Measurements from ENCODE around the gene SLC25A41. TPM values are rescaled to one million over a fixed set of nuclear protein-coding genes. Genes with fewer than 3 reads are reported as not detected.

SLC25A41 gene
- polyA plus RNA-seq = 3.8 and 4.2 TPM in 2 replicates
- polyA minus RNA-seq = 1.2 and 1.5 TPM in 2 replicates

DNA sequence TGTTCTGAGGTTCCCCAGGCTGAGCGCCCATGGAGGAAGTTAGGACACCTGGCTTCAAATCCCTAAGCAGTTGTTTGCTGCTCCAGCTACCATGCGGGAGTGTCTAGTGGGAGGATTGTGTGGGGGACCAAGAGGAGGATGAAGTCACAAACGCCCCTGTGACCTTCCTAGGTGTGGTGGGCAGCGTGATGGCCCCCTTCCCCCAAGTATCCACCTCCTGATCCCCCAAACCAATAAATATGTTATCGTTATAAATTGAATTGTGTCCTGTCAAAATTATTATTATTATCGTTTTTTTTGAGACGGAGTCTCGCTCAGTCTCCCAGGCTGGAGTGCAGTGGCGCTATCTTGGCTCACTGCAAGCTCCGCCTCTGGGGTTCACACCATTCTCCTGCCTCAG is at the start of gene SLC25A41:
TSS of gene SLC25A41 (minus strand) at position 101 of the 400 bp plus-strand sequence. CDS start at position 31, 70 bp downstream.
- Histone ChIP-seq H3K4me2 (ENCODE audit: low read length) (no peak within 1 kb of the TSS), H3K9ac (ENCODE audit: low read length) (no peak within 1 kb of the TSS), H3K9me3 (ENCODE audit: low read length) (no peaks in the 10 kb centered on the region), H3F3A (ENCODE audit: insufficient read depth, low read length, poor library complexity, severe bottlenecking) (no peaks in the 10 kb centered on the region), H3K4me3 (ENCODE audit: low read length) (no peak within 1 kb of the TSS), H3K9me2 (ENCODE audit: insufficient read depth, low read length) (no peaks in the 10 kb centered on the region), H3K27ac (ENCODE audit: low read length) (no peak within 1 kb of the TSS), H3K27me3 (ENCODE audit: insufficient read depth, low read depth, low read length) (no peaks in the 10 kb centered on the region), H2AFZ (ENCODE audit: low read depth, low read length) (no peak within 1 kb of the TSS), H3K36me3 (ENCODE audit: insufficient read depth, low read length) (no peaks in the 10 kb centered on the region), H4K20me1 (ENCODE audit: insufficient read depth) (no peaks in the 10 kb centered on the region), H3K79me2 (replicated peaks; ENCODE audit: insufficient read depth, low read length) (no peaks in the 10 kb centered on the region)
- TF ChIP-seq EZH2 (IDR thresholded peaks at IDR 0.05; ENCODE audit: borderline replicate concordance, insufficient read depth, low read length, poor library complexity, severe bottlenecking) = no peak

DNA sequence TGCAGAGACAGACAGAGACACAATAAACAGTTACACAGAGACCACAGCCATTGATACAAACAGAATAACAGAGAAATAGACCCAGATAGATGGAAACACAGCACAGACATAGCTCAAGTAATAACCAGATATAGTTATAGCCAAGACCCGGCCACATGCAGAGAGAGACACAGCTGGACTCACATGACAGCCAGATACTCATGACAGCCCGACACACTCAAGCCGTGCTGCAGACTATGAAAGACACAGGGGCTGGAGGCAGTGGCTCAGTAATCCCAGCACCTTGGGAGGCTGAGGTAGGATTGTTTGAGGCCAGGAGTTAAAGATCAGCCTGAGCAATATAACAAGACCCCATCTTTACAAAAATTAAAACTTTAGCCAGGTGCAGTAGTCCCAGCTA is 49.7 kb upstream of the SLC25A41 start:
- no peak overlapping the region for H3K27ac ChIP-seq (ENCODE audit: low read length)
- no peak overlapping the region for H3K4me3 ChIP-seq (ENCODE audit: low read length)
- no peaks in the 10 kb centered on the region for H3K9me3 ChIP-seq (ENCODE audit: low read length)
- no peak overlapping the region for H3K4me2 ChIP-seq (ENCODE audit: low read length)
- TF ChIP-seq, protein P1, sequence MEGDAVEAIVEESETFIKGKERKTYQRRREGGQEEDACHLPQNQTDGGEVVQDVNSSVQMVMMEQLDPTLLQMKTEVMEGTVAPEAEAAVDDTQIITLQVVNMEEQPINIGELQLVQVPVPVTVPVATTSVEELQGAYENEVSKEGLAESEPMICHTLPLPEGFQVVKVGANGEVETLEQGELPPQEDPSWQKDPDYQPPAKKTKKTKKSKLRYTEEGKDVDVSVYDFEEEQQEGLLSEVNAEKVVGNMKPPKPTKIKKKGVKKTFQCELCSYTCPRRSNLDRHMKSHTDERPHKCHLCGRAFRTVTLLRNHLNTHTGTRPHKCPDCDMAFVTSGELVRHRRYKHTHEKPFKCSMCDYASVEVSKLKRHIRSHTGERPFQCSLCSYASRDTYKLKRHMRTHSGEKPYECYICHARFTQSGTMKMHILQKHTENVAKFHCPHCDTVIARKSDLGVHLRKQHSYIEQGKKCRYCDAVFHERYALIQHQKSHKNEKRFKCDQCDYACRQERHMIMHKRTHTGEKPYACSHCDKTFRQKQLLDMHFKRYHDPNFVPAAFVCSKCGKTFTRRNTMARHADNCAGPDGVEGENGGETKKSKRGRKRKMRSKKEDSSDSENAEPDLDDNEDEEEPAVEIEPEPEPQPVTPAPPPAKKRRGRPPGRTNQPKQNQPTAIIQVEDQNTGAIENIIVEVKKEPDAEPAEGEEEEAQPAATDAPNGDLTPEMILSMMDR (IDR thresholded peaks at IDR 0.05; ENCODE audit: poor library complexity, severe bottlenecking) = no peak
- TF ChIP-seq SMC3 (conservative IDR thresholded peaks at IDR 0.05; ENCODE audit: poor library complexity) = no peak
- peak; percentile 33 for TF ChIP-seq POLR2AphosphoS5 (IDR thresholded peaks at IDR 0.05)
- TF ChIP-seq EP300 (conservative IDR thresholded peaks at IDR 0.05; ENCODE audit: poor library complexity, severe bottlenecking) = no peak
- no peak for TF ChIP-seq EZH2 (IDR thresholded peaks at IDR 0.05; ENCODE audit: borderline replicate concordance, insufficient read depth, low read length, poor library complexity, severe bottlenecking)
- no peak overlapping the region for H3K9ac ChIP-seq (ENCODE audit: low read length)
- H3K36me3 ChIP-seq (ENCODE audit: insufficient read depth, low read length) = no peaks in the 10 kb centered on the region
- H3K9me2 ChIP-seq (ENCODE audit: insufficient read depth, low read length) = no peaks in the 10 kb centered on the region
- no peaks in the 10 kb centered on the region for H3K27me3 ChIP-seq (ENCODE audit: insufficient read depth, low read depth, low read length)
- H3F3A ChIP-seq (ENCODE audit: insufficient read depth, low read length, poor library complexity, severe bottlenecking) = no peaks in the 10 kb centered on the region
- no peaks in the 10 kb centered on the region for H4K20me1 ChIP-seq (ENCODE audit: insufficient read depth)
- H2AFZ ChIP-seq (ENCODE audit: low read depth, low read length) = no peak overlapping the region
- H3K79me2 ChIP-seq (replicated peaks; ENCODE audit: insufficient read depth, low read length) = no peaks in the 10 kb centered on the region

DNA sequence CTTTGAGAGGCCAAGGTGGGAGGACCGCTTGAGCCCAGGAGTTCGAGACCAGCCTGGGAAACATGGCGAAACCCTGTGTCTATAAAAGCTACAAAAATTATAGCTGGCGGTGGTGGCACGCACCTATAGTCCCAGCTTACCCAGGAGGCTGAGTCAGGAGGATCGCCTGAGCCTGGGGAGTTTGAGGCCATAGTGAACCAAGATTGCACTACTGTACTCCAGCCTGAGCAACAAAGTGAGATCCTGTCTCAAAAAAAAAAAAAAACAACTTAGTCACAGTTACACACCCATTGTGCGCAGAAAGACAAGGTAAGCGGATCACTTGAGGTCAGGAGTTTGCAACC is 48.8 kb upstream of the SLC25A41 start:
- Histone ChIP-seq H3F3A (ENCODE audit: insufficient read depth, low read length, poor library complexity, severe bottlenecking) (no peaks in the 10 kb centered on the region), H3K79me2 (replicated peaks; ENCODE audit: insufficient read depth, low read length) (no peaks in the 10 kb centered on the region), H3K36me3 (ENCODE audit: insufficient read depth, low read length) (no peaks in the 10 kb centered on the region), H3K27me3 (ENCODE audit: insufficient read depth, low read depth, low read length) (no peaks in the 10 kb centered on the region), H2AFZ (ENCODE audit: low read depth, low read length) (no peak overlapping the region), H3K4me3 (ENCODE audit: low read length) (no peak overlapping the region), H3K4me2 (ENCODE audit: low read length) (no peak overlapping the region), H3K27ac (ENCODE audit: low read length) (no peak overlapping the region), H3K9me3 (ENCODE audit: low read length) (no peaks in the 10 kb centered on the region), H3K9me2 (ENCODE audit: insufficient read depth, low read length) (no peaks in the 10 kb centered on the region), H4K20me1 (ENCODE audit: insufficient read depth) (no peaks in the 10 kb centered on the region), H3K9ac (ENCODE audit: low read length) (no peak overlapping the region)
- TF ChIP-seq TAF1 (IDR thresholded peaks at IDR 0.05; ENCODE audit: low read depth) (no peak), MXI1 (conservative IDR thresholded peaks at IDR 0.05; ENCODE audit: poor library complexity, severe bottlenecking) (no peak)
